Psoas muscle (tissue), 8 donors: ENCODE measurements around the gene AGPS. TPM values are rescaled to one million over a fixed set of nuclear protein-coding genes. Genes with fewer than 3 reads are reported as not detected.
A peak's percentile ranks its signal among the peaks of the same experiment; 100 is the strongest.

Source experiments
- ATAC-seq, 4 donors: fragments of 200-7000 bp; cut with Tn5 transposase; one replicate each; pipeline ENCODE4 v1.9.1; 2020; ENCODE audit warnings: moderate library complexity in 3 of 4, mild to moderate bottlenecking in 2 of 4
- DNase-seq, 2 donors: peaks; one replicate each; pipeline ENCODE4 v3.0.0-alpha.2; 2020
- H3K27ac ChIP-seq: fragments of 200-600 bp; one replicate; pipeline ENCODE4 v1.8.0; 2022
- H3K27me3 ChIP-seq, 3 donors: fragments of 200-600 bp in 1 of 3; one replicate each; pipeline versions ENCODE4 v1.6.1 to v1.8.0; 2013 to 2022; ENCODE audit warnings: low read length in 2 of 3, mild to moderate bottlenecking in 2 of 3, moderate library complexity in 1 of 3; ENCODE audit not compliant: insufficient read depth in 3 of 3
- H3K36me3 ChIP-seq, 2 donors: fragments of 200-600 bp in 1 of 2; one replicate each; pipeline versions ENCODE4 v1.6.1 to v1.8.0; 2013 to 2022; ENCODE audit warnings: low read depth in 1 of 2, mild to moderate bottlenecking in 1 of 2, moderate library complexity in 1 of 2; ENCODE audit not compliant: insufficient read depth in 1 of 2
- H3K4me1 ChIP-seq: fragments of 200-600 bp; one replicate; pipeline ENCODE4 v1.8.0; 2022
- H3K4me3 ChIP-seq: fragments of 200-600 bp; one replicate; pipeline ENCODE4 v1.8.0; 2022; ENCODE audit warnings: mild to moderate bottlenecking
- H3K9me3 ChIP-seq: fragments of 200-600 bp; one replicate; pipeline ENCODE4 v1.8.0; 2022
- CTCF ChIP-seq: fragments of 200-600 bp; IDR thresholded peaks from one replicate; pipeline ENCODE4 v1.8.0; 2022; ENCODE audit warnings: antibody characterized with exemption
- WGBS, 3 donors: extraction: QIAGEN DNeasy Blood & Tissue Kit; methylation state at CpG; one replicate each; pipeline versions ENCODE4 v1.1.6 to v1.1.7; 2013; 5-methylcytosine and 5-hydroxymethylcytosine counted together
- intact Hi-C, 2 donors: fragments of 100-400 bp; cut with DNase I; formaldehyde crosslinking; loops; one replicate each; pipeline versions ENCODE4 v1.11.0 to v1.14.2; 2022
- polyA plus RNA-seq, 3 donors: library from polyadenylated mRNA; stranded (reverse); fragments of 200-250 nt; gene quantifications; one replicate each; pipeline ENCODE4 v1.2.3, GENCODE V29; 2013
- total RNA-seq, 4 donors: library from RNA; stranded (reverse); fragmentation: NEBNext Ultra II Directional in 2 of 4; extraction: Animal tissue kit (Norgen Biotek cat#: 25700) in 2 of 4; gene quantifications; one replicate each; pipeline versions ENCODE4 v1.2.1 to v1.2.4, GENCODE V29; 2021 to 2023
- donor health status: healthy with polysubstance abuse.
- donor health status: DM: no; HTN: no; CAD: no; lungs with moderate emphysema.
- donor health status: Bipolar disorder and iron deficiency.
- donor health status: healthy.
- donor health status: DM: yes; HTN: yes; CAD: no.
- donor health status: DM: no; HTN: no; CAD: no.
- donor health status: DM: no; HTN: no; CAD: no.
- donor health status: DM: yes; HTN: yes; CAD: no.

The AGPS gene
- total and polyA plus RNA-seq, 7 donors: 7.8 to 32.2 (median 26.6) TPM

DNA sequence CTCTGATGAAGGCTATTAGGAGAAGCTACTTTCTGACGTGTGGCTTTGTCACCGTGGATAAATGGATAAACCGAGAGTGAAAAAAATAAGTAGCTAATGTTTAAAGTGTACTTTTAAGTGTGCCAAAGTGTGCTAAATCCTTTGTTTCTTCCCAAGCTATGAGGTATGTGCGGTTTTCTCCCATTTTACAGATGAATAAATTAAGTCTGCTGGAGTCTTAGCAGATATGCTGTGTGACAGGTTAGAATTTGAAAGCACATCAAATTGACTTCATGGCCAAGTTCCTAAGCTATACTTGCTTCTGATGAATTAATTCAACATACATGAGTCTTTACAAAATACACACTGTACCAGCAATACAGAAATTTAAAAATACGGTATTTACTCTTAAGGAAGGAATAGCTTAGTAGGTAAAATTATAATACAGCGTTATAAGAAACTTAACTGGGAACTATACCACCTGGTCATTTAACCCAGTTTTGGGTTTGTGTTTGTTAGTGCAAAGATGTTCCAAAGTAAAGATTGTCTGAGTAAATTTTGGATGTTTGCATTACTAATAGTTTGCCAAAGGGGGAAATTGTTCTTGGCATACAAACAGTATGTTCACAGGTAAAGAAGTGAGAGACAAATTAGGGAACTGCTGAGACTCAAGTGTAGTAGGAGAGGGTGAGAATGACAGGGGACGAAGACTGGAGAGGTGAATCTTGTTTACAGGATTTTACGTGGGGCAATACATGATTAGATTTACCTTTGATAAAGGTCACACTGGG is 1.4 kb downstream of the AGPS start:
- peaks cover 52% of the 10 kb centered on the region for H3K4me1 ChIP-seq
- no peak for TF ChIP-seq CTCF
- no peak for ATAC-seq
- no peak for DNase-seq
- 70 to 76% (median 73%) methylated on average over 8 of the region's 8 CpGs for WGBS, 3 donors
- no peaks in the 10 kb centered on the region for H3K9me3 ChIP-seq
- H3K36me3 ChIP-seq: no peaks in the 10 kb centered on the region
- no peaks in the 10 kb centered on the region for H3K27me3 ChIP-seq
- peak overlapping the region; percentile 93 for H3K4me3 ChIP-seq
- intact Hi-C loops: no loop called here
- H3K27ac ChIP-seq: peak overlapping the region; percentile 86

GRCh38 chr2:177394594-177394973 is 2.0 kb downstream of the AGPS start:
- Histone ChIP-seq H3K27me3 (no peaks in the 10 kb centered on the region), H3K27ac (no peak overlapping the region), H3K36me3 (no peaks in the 10 kb centered on the region), H3K4me1 (peaks cover 55% of the 10 kb centered on the region), H3K4me3 (peak overlapping the region; percentile 93), H3K9me3 (no peaks in the 10 kb centered on the region)
- 71 to 85% (median 73%) methylated on average over 3 of the region's 3 CpGs for WGBS, 3 donors
- DNase-seq (no peak), ATAC-seq (no peak)
- intact Hi-C loops: no loop called here
- TF ChIP-seq CTCF: no peak

DNA sequence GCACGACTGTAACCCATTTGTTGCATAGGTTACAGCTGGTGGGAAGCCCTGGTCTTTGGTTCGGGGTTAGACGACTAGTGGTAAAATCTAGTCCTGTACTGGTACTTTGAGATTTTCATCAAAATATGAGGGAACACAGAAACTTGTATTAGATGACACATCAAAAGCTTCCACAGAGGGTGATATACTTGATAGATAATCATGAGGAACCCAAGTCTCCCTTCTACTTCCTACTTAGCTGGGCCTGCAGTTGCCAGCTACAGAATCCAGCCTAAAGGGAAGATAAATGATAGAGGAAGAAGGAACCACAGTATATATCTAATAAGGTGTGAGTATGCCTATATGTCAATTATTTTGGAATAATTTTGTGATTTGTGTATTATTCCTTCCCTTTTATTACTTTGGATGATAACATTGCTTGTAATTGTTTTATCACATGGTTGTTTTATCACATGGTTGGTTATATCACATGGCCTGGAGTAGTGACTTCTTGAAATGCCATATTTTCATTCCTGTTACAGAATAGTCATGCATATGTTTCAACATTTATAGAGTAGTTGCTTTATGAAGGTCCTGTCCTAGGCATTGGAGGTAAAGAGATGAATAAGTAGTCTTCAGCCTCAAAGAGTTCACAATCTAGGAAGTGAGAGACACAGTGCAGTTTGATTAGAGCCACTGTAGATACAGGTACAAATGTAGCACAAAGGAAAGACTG is 2.9 kb downstream of the AGPS start:
- H3K4me3 ChIP-seq: no peak overlapping the region
- WGBS, 3 donors: 87 to 90% (median 89%) methylated on average over 3 of the region's 3 CpGs
- no peaks in the 10 kb centered on the region for H3K27me3 ChIP-seq
- intact Hi-C loops: no loop called here
- no peak overlapping the region for H3K27ac ChIP-seq
- no peaks in the 10 kb centered on the region for H3K9me3 ChIP-seq
- TF ChIP-seq CTCF: no peak
- H3K4me1 ChIP-seq: peaks cover 61% of the 10 kb centered on the region
- ATAC-seq: no peak
- no peak for DNase-seq
- H3K36me3 ChIP-seq: no peaks in the 10 kb centered on the region

DNA sequence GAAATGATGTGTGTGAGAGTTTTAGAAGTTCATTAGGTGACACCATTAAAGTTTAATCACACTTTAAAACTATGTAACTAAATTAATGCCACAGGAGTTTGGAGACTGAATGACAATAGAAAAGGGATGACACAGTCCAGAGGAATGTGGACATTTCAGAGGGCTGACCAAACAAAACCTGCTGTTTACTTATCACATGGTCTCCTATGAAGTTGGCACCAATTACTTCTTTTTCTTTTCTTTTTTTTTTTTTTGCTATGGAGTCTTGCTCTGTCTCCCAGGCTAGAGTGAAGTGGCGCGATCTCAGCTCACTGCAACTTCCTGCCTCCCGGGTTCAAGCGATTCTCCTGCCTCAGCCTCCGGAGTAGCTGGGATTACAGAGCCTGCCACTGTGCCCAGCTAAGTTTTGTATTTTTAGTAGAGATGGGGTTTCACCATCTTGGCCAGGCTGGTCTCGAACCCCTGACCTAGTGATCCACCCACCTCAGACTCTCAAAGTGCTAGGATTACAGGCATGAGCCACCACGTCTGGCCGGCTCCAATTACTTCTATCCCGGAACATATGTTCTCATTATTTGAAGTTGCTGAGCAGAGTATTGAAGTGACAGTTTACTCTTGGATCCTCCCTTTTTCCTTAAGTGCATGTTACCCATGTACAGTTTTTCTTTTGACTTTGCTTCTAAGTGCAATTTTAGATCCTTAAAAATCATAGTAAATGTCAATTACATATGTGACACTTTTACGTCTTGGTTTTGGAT is 4.3 kb downstream of the AGPS start:
- H3K27me3 ChIP-seq: no peaks in the 10 kb centered on the region
- H3K4me3 ChIP-seq: no peak overlapping the region
- H3K27ac ChIP-seq: peak overlapping the region; percentile 24
- ATAC-seq (no peak), DNase-seq (no peak)
- no peak for TF ChIP-seq CTCF
- peaks cover 66% of the 10 kb centered on the region for H3K4me1 ChIP-seq
- H3K9me3 ChIP-seq: no peaks in the 10 kb centered on the region
- H3K36me3 ChIP-seq: no peaks in the 10 kb centered on the region
- intact Hi-C loops: no loop called here
- 65 to 80% (median 70%) methylated on average over 10 of the region's 10 CpGs for WGBS, 3 donors
